A549 (cell line): ENCODE data around the gene FRMD4A. TPM values are rescaled to one million over a fixed set of nuclear protein-coding genes. Genes with fewer than 3 reads are reported as not detected.

Experiments
- ATAC-seq, 2 experiments: fragments of 200-7000 bp in 1 of 2; fragments of >200 bp in 1 of 2; cut with Nextera tagmentation in 1 of 2; cut with Tn5 transposase in 1 of 2; 3 replicates each; pipeline versions ENCODE4 v1.8.0 to v1.9.1; 2018 to 2020; ENCODE audit warnings: mild to moderate bottlenecking in 1 of 2, moderate library complexity in 1 of 2
- CTCF ChIA-PET: fragments of 300-600 bp; sonication (Branson Sonifier 250); formaldehyde crosslinking; extraction: SDS; loops from one replicate; lab custom pipeline; 2021; ENCODE audit warnings: antibody characterized with exemption, inconsistent platforms; lab: Yijun Ruan, JAX
- POLR2A ChIA-PET: fragments of 350-600 bp; formaldehyde crosslinking; extraction: SDS; loops from one replicate; lab custom pipeline; 2021; ENCODE audit warnings: antibody characterized with exemption, inconsistent platforms; lab: Yijun Ruan, JAX
- DNase-seq, 2 experiments: peaks; one replicate each; pipeline versions ENCODE4 v3.0.0 to v3.0.0-alpha.2; 2011 to 2016; ENCODE audit warnings: low read depth in 1 of 2, low spot score in 1 of 2
- FAIRE-seq: peaks from 2 replicates; lab custom pipeline; 2011; peaks lifted over from hg19 to GRCh38; lab: Jason Lieb, UNC
- H3K27ac ChIP-seq, 2 experiments: fragments of >200 bp; sonication (Bioruptor Twin); formaldehyde crosslinking; 3 replicates each; pipeline ENCODE4 v1.5.1; 2016 to 2017
- H3K4me1 ChIP-seq: fragments of >200 bp; sonication (Bioruptor Twin); formaldehyde crosslinking; 3 replicates; pipeline ENCODE4 v1.6.1; 2016
- H3K4me2 ChIP-seq: fragments of >200 bp; sonication (Bioruptor Twin); formaldehyde crosslinking; 3 replicates; pipeline ENCODE4 v1.6.1; 2016
- H3K4me3 ChIP-seq: fragments of >200 bp; sonication (Bioruptor Twin); formaldehyde crosslinking; 3 replicates; pipeline ENCODE4 v1.5.1; 2016
- H3K9me3 ChIP-seq: fragments of >200 bp; sonication (Bioruptor Twin); formaldehyde crosslinking; 3 replicates; pipeline ENCODE4 v1.6.1; 2016
- ATOH8 ChIP-seq: fragments of 250-450 bp; sonication (Bioruptor Pico); IDR thresholded peaks from 2 replicates; pipeline ENCODE4 v1.5.0; 2020; ENCODE audit warnings: low read depth, mild to moderate bottlenecking, moderate library complexity
- CBX2 ChIP-seq: fragments of 200-600 bp; sonication (generic); IDR thresholded peaks from 2 replicates; pipeline ENCODE4 v1.6.1; 2016; ENCODE audit warnings: low read depth, mild to moderate bottlenecking, borderline replicate concordance
- CHD2 ChIP-seq: fragments of 150-350 bp; IDR thresholded peaks from 2 replicates; pipeline ENCODE4 v1.6.1; 2014; ENCODE audit warnings: low read length; ENCODE audit not compliant: partially characterized antibody
- E2F6 ChIP-seq: IDR thresholded peaks from 2 replicates; pipeline ENCODE4 v1.6.1; 2012; ENCODE audit warnings: low read depth, borderline replicate concordance
- ELK1 ChIP-seq: fragments of 150-350 bp; IDR thresholded peaks from 2 replicates; pipeline ENCODE4 v1.6.1; 2014; ENCODE audit warnings: low read depth, mild to moderate bottlenecking, low read length
- ESRRA ChIP-seq: fragments of 150-350 bp; IDR thresholded peaks from 2 replicates; pipeline ENCODE4 v1.6.1; 2014; ENCODE audit warnings: mild to moderate bottlenecking, low read length, borderline replicate concordance
- HDAC2 ChIP-seq: fragments of 200-600 bp; sonication (generic); IDR thresholded peaks from 2 replicates; pipeline ENCODE4 v1.6.1; 2016
- HEYL ChIP-seq: fragments of 250-450 bp; sonication (Bioruptor Pico); IDR thresholded peaks from 2 replicates; pipeline ENCODE4 v1.8.0; 2021; ENCODE audit warnings: mild to moderate bottlenecking, moderate library complexity
- HOXB13 ChIP-seq: fragments of 250-450 bp; sonication (Bioruptor Pico); IDR thresholded peaks from 2 replicates; pipeline ENCODE4 v1.5.0; 2020; ENCODE audit warnings: low read depth, mild to moderate bottlenecking, moderate library complexity
- JUN ChIP-seq, 2 experiments: fragments of >200 bp; sonication (Bioruptor Twin); formaldehyde crosslinking; IDR thresholded peaks; 2 replicates in 1 of 2; 3 replicates in 1 of 2; pipeline ENCODE4 v1.6.1; 2016 to 2017
- NR3C1 ChIP-seq: fragments of >200 bp; sonication (Bioruptor Twin); formaldehyde crosslinking; IDR thresholded peaks from 3 replicates; pipeline ENCODE4 v1.6.1; 2017
- PBX3 ChIP-seq: IDR thresholded peaks from 2 replicates; pipeline ENCODE4 v1.6.1; 2012
- RAD21 ChIP-seq, 2 experiments: fragments of >200 bp in 1 of 2; sonication (Bioruptor Twin) in 1 of 2; formaldehyde crosslinking in 1 of 2; IDR thresholded peaks in 1 of 2; conservative IDR thresholded peaks in 1 of 2; 2 replicates in 1 of 2; 3 replicates in 1 of 2; pipeline ENCODE4 v1.6.1; 2012 to 2018; ENCODE audit warnings: inconsistent platforms in 1 of 2
- REST ChIP-seq: fragments of 200-600 bp; sonication (generic); IDR thresholded peaks from 2 replicates; pipeline ENCODE4 v1.6.1; 2016; ENCODE audit warnings: antibody characterized with exemption, mild to moderate bottlenecking, moderate library complexity
- RNF2 ChIP-seq: fragments of 200-600 bp; sonication (generic); IDR thresholded peaks from 2 replicates; pipeline ENCODE4 v1.6.1; 2016; ENCODE audit warnings: low read depth, mild to moderate bottlenecking, antibody characterized with exemption, moderate library complexity, borderline replicate concordance
- SMC3 ChIP-seq: fragments of >200 bp; sonication (Bioruptor Twin); formaldehyde crosslinking; IDR thresholded peaks from 3 replicates; pipeline ENCODE4 v1.6.1; 2018; ENCODE audit warnings: inconsistent platforms
- SREBF2 ChIP-seq: fragments of 450-650 bp; IDR thresholded peaks from 2 replicates; pipeline ENCODE4 v1.6.1; 2014; ENCODE audit warnings: mild to moderate bottlenecking, moderate library complexity
- ZNF302 ChIP-seq: fragments of 250-450 bp; sonication (Bioruptor Pico); IDR thresholded peaks from 2 replicates; pipeline ENCODE4 v1.9.0; 2021; ENCODE audit warnings: inconsistent platforms, mild to moderate bottlenecking, moderate library complexity
- ZSCAN20 ChIP-seq: fragments of 250-450 bp; sonication (Bioruptor Pico); IDR thresholded peaks from 2 replicates; pipeline ENCODE4 v1.8.0; 2022; ENCODE audit warnings: mild to moderate bottlenecking, moderate library complexity
- WGBS: methylation state at CpG from one replicate; pipeline ENCODE4 v1.1.6; 2017; ENCODE audit errors: missing lambda C conversion rate; 5-methylcytosine and 5-hydroxymethylcytosine counted together
- polyA plus RNA-seq, 4 experiments: library from polyadenylated mRNA; depleted of rRNA in 3 of 4; stranded (reverse); fragments of >200 nt; fragmentation: RNase III in 1 of 4; extraction: RNeasy Plus Mini Kit Qiagen cat#74134 plus additional on column Dnase treatment in 1 of 4; gene quantifications; 2 replicates in 3 of 4; 3 replicates in 1 of 4; pipeline ENCODE4 v1.2.3, GENCODE V29; 2011 to 2017

The FRMD4A gene
- polyA plus RNA-seq, 2 of the 4 experiments (the other 2 are of a cell fraction), result 2.5 to 4.7 TPM

GRCh38 chr10:13892001-13892491 lies 438.7 kb downstream of the FRMD4A start:
- Histone ChIP-seq H3K4me3 (peak overlapping the region; percentile 19; the same call in 1 of the 3 replicates), H3K4me2 (peak overlapping the region; percentile 58; the same call in 2 of the 3 replicates), H3K9me3 (no peaks in the 10 kb centered on the region), H3K27ac (no peak overlapping the region; a peak in 1 of 6 replicates), H3K4me1 (no peaks in the 10 kb centered on the region)
- FAIRE-seq (no peak), ATAC-seq (no peak), DNase-seq (no peak)
- CTCF ChIA-PET, result no interaction called here
- no peak for TF ChIP-seq JUN (IDR thresholded peaks at IDR 0.05)
- no peak for TF ChIP-seq HOXB13
- TF ChIP-seq E2F6, result no peak
- no peak for TF ChIP-seq ESRRA
- no peak for TF ChIP-seq PBX3
- WGBS, result 61% methylated on average over 20 of the region's 30 CpGs
- POLR2A ChIA-PET, result no interaction called here

GRCh38 chr10:13891128-13892000 lies 439.4 kb downstream of the FRMD4A start:
- peak overlapping the region; percentile 58 for H3K4me2 ChIP-seq
- ChIA-PET POLR2A (no interaction called here), CTCF (no interaction called here)
- H3K9me3 ChIP-seq, result no peaks in the 10 kb centered on the region
- 50% methylated on average over 37 of the region's 87 CpGs for WGBS
- peak overlapping the region; percentile 19; the same call in 1 of the 3 replicates for H3K4me3 ChIP-seq
- peak in 1 of 2 experiments; percentile 26; a peak in 2 of 6 replicates for ATAC-seq
- FAIRE-seq, result no peak
- TF ChIP-seq HDAC2, result no peak
- no peak for TF ChIP-seq SMC3
- TF ChIP-seq JUN (IDR thresholded peaks at IDR 0.05), result no peak
- TF ChIP-seq CBX2, result no peak
- no peak for TF ChIP-seq CHD2
- no peak for TF ChIP-seq HOXB13
- TF ChIP-seq ELK1, result no peak
- TF ChIP-seq ZNF302 (CRISPR knock-in tag), result no peak
- no peak for TF ChIP-seq ATOH8 (CRISPR knock-in tag)
- no peak for TF ChIP-seq RAD21 (conservative IDR thresholded peaks at IDR 0.05 in 1 of 2, IDR thresholded peaks at IDR 0.05 in 1 of 2)
- no peak for TF ChIP-seq SREBF2
- no peak for TF ChIP-seq HEYL (CRISPR knock-in tag)
- no peak for TF ChIP-seq REST
- TF ChIP-seq ZSCAN20 (CRISPR knock-in tag), result no peak
- TF ChIP-seq NR3C1, result no peak
- TF ChIP-seq E2F6, result no peak
- TF ChIP-seq RNF2, result no peak
- no peaks in the 10 kb centered on the region for H3K4me1 ChIP-seq
- no peak overlapping the region; a peak in 1 of 6 replicates for H3K27ac ChIP-seq
- DNase-seq, result no peak
